Calu3 (cell line): Measurements from ENCODE around the gene OR10AD1. TPM values are rescaled to one million over a fixed set of nuclear protein-coding genes. Genes with fewer than 3 reads are reported as not detected.
"Not testable (repeated sequence)": the region's sequence is repeated elsewhere in the genome, so short reads cannot be mapped to it uniquely, and the experiment has no call there.

Experiments
- BruUV-seq: library from RNA; stranded (reverse); fragments of 400-500 nt; replicated peaks from 2 replicates; lab custom pipeline; 2021; lab: Mats Ljungman, UMichigan
- CTCF ChIA-PET: fragments of 300-600 bp; sonication (Branson Sonifier 250); formaldehyde crosslinking; loops from one replicate; lab custom pipeline; 2022; ENCODE audit warnings: antibody characterized with exemption; lab: Charles Lee
- DNase-seq: peaks from one replicate; pipeline ENCODE4 v3.0.0; 2022
- H3K27ac Mint-ChIP-seq: one replicate; pipeline ENCODE4 v1.8.0; 2022; ENCODE audit warnings: mixed read lengths; ENCODE audit not compliant: unreplicated experiment
- H3K27me3 Mint-ChIP-seq: one replicate; pipeline ENCODE4 v1.8.0; 2022; ENCODE audit warnings: mixed read lengths; ENCODE audit not compliant: unreplicated experiment
- H3K36me3 Mint-ChIP-seq: one replicate; pipeline ENCODE4 v1.8.0; 2022; ENCODE audit warnings: mild to moderate bottlenecking, moderate library complexity, mixed read lengths; ENCODE audit not compliant: insufficient read depth, unreplicated experiment
- H3K4me1 Mint-ChIP-seq: one replicate; pipeline ENCODE4 v1.8.0; 2022; ENCODE audit warnings: mild to moderate bottlenecking, low read depth, mixed read lengths; ENCODE audit not compliant: unreplicated experiment
- H3K4me3 Mint-ChIP-seq: one replicate; pipeline ENCODE4 v1.8.0; 2022; ENCODE audit warnings: mild to moderate bottlenecking, low read depth, moderate library complexity, mixed read lengths; ENCODE audit not compliant: unreplicated experiment
- H3K9me3 Mint-ChIP-seq: one replicate; pipeline ENCODE4 v1.8.0; 2022; ENCODE audit warnings: low read depth, mixed read lengths; ENCODE audit not compliant: unreplicated experiment
- intact Hi-C: fragments of 100-400 bp; cut with micrococcal nuclease; formaldehyde crosslinking; loops from one replicate; pipeline ENCODE4 v1.10.0; 2022; ENCODE audit not compliant: unreplicated experiment
- total RNA-seq: library from RNA; stranded (reverse); gene quantifications from 2 replicates; pipeline ENCODE4 v1.2.3, GENCODE V29; 2022
- TF ChIP-seq, protein P1 (sequence below): fragments of 200-600 bp; IDR thresholded peaks from one replicate; pipeline ENCODE4 v1.8.0; 2022; ENCODE audit warnings: antibody characterized with exemption; ENCODE audit not compliant: unreplicated experiment

Gene OR10AD1
- total RNA-seq, 1 experiment from 2014 or later, result not detected

DNA sequence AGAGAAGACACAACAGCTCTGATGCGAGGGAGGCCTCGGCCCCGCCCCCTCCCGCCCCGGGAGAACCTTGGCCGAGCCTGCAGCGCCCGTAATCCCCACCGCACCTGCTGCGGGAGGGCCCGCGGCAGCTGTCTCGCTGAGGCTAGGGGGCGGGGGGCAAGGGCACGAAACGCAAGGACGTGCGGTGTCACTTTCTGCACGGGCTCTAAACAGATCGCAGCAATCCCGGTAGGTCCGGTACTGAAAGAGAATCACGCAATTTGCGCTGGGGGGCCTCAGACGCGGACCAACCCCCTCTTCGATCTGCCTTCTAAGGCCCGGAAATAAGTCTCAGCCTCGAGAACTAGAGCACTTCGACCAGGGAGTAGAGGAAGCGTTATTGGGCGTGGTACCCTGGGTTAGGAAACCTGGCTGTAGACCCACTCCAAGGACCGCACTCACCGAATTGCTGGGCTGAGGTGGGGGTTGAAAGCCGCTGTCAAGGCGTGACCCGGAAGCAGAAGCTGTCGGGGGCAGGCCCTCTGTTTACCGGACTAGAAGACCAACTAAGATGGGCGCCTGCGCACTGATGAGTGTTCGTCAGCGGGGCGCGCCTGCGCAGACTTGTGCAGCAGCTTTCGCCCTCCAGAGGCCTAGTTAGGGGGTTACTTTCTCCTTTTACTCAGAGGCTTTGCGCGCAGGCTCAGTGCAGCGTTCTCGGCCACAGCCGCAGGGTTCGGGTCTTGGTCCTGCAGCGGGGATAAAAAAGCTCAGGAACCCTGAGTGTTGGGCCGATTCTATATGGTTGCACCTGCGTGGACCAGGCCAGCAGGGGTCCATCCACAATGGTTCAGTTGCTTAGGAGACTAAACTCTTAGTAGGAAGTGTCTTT is 45.8 kb downstream of the OR10AD1 start, which contains the start of gene ASB8:
Gene ASB8, minus strand, starts transcription at position 498 of the 871 bp plus-strand sequence. CDS start 4,019 bp downstream, outside the sequence.
- CTCF ChIA-PET, result interaction anchor here (0.6 to 1.0 kb wide), 5 partner anchors 9 to 208 kb away, joined by 3 to 8 read pairs (median 4); no protein-coding TSS in a partner anchor

DNA sequence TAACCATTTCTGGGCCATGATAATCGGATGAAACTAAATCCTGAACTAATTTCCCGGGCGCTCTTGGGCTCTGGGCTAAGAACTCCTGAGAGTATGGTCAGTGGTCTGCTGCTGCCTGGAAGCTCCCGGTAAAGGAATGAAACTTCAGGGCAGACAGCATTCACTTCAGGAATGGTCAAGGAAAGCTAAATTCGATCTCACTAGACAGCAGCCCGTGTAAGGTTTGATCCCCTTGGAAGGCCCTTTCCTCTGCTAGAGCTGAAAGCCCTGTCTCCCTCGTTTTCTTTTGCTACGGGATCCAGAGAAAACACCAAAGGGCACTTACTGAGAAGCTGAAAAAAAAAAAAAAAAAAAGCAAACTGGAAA is 46.5 kb downstream of the OR10AD1 start:
- Mint-ChIP-seq H3K27ac (peak overlapping the region; percentile 75), H3K36me3 (peaks cover 20% of the 10 kb centered on the region), H3K27me3 (peaks cover 11% of the 10 kb centered on the region), H3K4me3 (peak overlapping the region; percentile 81), H3K4me1 (no peaks in the 10 kb centered on the region), H3K9me3 (no peaks in the 10 kb centered on the region)
- DNase-seq, result no peak
- BruUV-seq, result TSS peak; percentile 38
- CTCF ChIA-PET, result interaction anchor here (0.6 to 0.7 kb wide), 2 partner anchors 9 to 207 kb away, joined by 4 to 8 read pairs; no protein-coding TSS in a partner anchor
- TF ChIP-seq, protein P1, sequence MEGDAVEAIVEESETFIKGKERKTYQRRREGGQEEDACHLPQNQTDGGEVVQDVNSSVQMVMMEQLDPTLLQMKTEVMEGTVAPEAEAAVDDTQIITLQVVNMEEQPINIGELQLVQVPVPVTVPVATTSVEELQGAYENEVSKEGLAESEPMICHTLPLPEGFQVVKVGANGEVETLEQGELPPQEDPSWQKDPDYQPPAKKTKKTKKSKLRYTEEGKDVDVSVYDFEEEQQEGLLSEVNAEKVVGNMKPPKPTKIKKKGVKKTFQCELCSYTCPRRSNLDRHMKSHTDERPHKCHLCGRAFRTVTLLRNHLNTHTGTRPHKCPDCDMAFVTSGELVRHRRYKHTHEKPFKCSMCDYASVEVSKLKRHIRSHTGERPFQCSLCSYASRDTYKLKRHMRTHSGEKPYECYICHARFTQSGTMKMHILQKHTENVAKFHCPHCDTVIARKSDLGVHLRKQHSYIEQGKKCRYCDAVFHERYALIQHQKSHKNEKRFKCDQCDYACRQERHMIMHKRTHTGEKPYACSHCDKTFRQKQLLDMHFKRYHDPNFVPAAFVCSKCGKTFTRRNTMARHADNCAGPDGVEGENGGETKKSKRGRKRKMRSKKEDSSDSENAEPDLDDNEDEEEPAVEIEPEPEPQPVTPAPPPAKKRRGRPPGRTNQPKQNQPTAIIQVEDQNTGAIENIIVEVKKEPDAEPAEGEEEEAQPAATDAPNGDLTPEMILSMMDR, result no peak
- intact Hi-C loops, result no loop called here

More for the DNA sequence above, 45.8 kb downstream of the OR10AD1 start, which contains the start of gene ASB8:
- no TSS peak for BruUV-seq
- peaks cover 12% of the 10 kb centered on the region for H3K27me3 Mint-ChIP-seq
- H3K4me1 Mint-ChIP-seq, result no peaks in the 10 kb centered on the region
- TF ChIP-seq, protein P1, result no peak
- H3K27ac Mint-ChIP-seq, result peak within 1 kb of the TSS; percentile 75
- intact Hi-C loops, result no loop called here
- DNase-seq, result peak; percentile 92
- H3K9me3 Mint-ChIP-seq, result no peaks in the 10 kb centered on the region
- H3K36me3 Mint-ChIP-seq, result peaks cover 20% of the 10 kb centered on the region
- peak within 1 kb of the TSS; percentile 81 for H3K4me3 Mint-ChIP-seq

DNA sequence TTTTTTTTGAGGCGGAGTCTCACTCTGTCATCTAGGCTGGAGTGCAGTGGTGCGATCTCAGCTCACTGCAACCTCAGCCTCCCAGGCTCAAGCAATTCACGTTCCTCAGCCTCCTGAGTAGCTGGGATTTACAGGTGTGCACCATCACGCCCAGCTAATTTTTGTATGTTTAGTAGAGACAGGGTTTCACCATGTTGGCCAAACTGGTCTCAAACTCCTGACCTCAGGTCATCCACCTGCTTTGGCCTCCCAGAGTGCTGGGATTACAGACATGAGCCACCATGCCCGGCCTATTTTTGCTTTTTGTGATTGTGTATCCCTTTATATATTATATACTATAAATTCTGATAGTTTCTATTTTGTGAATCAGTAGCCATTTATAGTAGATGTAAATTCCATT is 47.3 kb downstream of the OR10AD1 start:
- H3K4me3 Mint-ChIP-seq, BruUV-seq, intact Hi-C loops, H3K9me3 Mint-ChIP-seq, CTCF ChIA-PET, DNase-seq, H3K4me1 Mint-ChIP-seq, H3K27ac Mint-ChIP-seq, H3K27me3 Mint-ChIP-seq: not testable (repeated sequence)
- peaks cover 20% of the 10 kb centered on the region for H3K36me3 Mint-ChIP-seq

Other genes with a start within 250 kb of the OR10AD1 start
- gene TMEM106C, start 239.7 kb downstream of the OR10AD1 start, total RNA-seq, result 67.2 and 77.3 TPM in 2 replicates
- gene COL2A1, start 198.8 kb downstream of the OR10AD1 start, total RNA-seq, result 0.50 TPM in 1 of 2 replicates, not detected in the other
- 15.6 and 17.7 TPM in 2 replicates for gene SENP1, start 97.2 kb downstream of the OR10AD1 start, total RNA-seq
- 33.3 and 39.4 TPM in 2 replicates for gene PFKM, start 83.9 kb downstream of the OR10AD1 start, total RNA-seq
- gene ASB8, start 45.8 kb downstream of the OR10AD1 start, total RNA-seq, result 19.2 and 20.4 TPM in 2 replicates
- 0.45 and 0.51 TPM in 2 replicates for gene CCDC184, start 19.6 kb downstream of the OR10AD1 start, total RNA-seq
- gene ZNF641, start 147.6 kb upstream of the OR10AD1 start, total RNA-seq, result 9.0 and 9.3 TPM in 2 replicates